IMR-90 (cell line): Measurements from ENCODE around the gene GRAMD1B. TPM values are rescaled to one million over a fixed set of nuclear protein-coding genes. Genes with fewer than 3 reads are reported as not detected.

Experiments used
- ATAC-seq: fragments of 200-7000 bp; cut with Tn5 transposase; 2 replicates; pipeline ENCODE4 v1.9.1; 2020; ENCODE audit warnings: low read depth, mild to moderate bottlenecking, moderate library complexity
- BruUV-seq: library from RNA; stranded (reverse); fragments of 400-500 nt; replicated peaks from 2 replicates; lab custom pipeline; 2021; lab: Mats Ljungman, UMichigan
- CTCF ChIA-PET: fragments of 300-600 bp; formaldehyde crosslinking; extraction: SDS; loops from one replicate; lab custom pipeline; 2021; ENCODE audit warnings: antibody characterized with exemption; lab: Yijun Ruan, JAX
- POLR2A ChIA-PET: fragments of 300-600 bp; sonication (Branson Sonifier 250); formaldehyde crosslinking; loops from one replicate; lab custom pipeline; 2022; ENCODE audit warnings: antibody characterized with exemption; ENCODE audit not compliant: unreplicated experiment; lab: Charles Lee
- DNase-seq: peaks from one replicate; pipeline ENCODE4 v3.0.0; 2013
- H2AFZ ChIP-seq: replicated peaks from 2 replicates; pipeline ENCODE3; 2013; ENCODE audit warnings: low read length, mild to moderate bottlenecking; ENCODE audit not compliant: poor library complexity
- H2AK5ac ChIP-seq: 2 replicates; pipeline ENCODE4 v1.6.1; 2013; ENCODE audit warnings: low read depth, low read length, inconsistent platforms
- H2AK9ac ChIP-seq: replicated peaks from 2 replicates; pipeline ENCODE3; 2013; ENCODE audit warnings: mild to moderate bottlenecking, low read depth, low read length, moderate library complexity; ENCODE audit not compliant: poor library complexity
- H2BK120ac ChIP-seq: 2 replicates; pipeline ENCODE4 v1.6.1; 2013; ENCODE audit warnings: low read depth, low read length, inconsistent platforms
- H2BK15ac ChIP-seq: 3 replicates; pipeline ENCODE4 v1.6.1; 2013; ENCODE audit warnings: low read depth, low read length, inconsistent platforms
- H2BK20ac ChIP-seq: 2 replicates; pipeline ENCODE4 v1.6.1; 2013; ENCODE audit warnings: low read depth, mild to moderate bottlenecking, inconsistent platforms, low read length, moderate library complexity
- H2BK5ac ChIP-seq: 2 replicates; pipeline ENCODE4 v1.6.1; 2013; ENCODE audit warnings: mild to moderate bottlenecking, low read depth, low read length, inconsistent platforms; ENCODE audit not compliant: poor library complexity, severe bottlenecking
- H3K14ac ChIP-seq: replicated peaks from 2 replicates; pipeline ENCODE4 v1.6.1; 2013; ENCODE audit warnings: low read depth, low read length, inconsistent platforms
- H3K18ac ChIP-seq: 2 replicates; pipeline ENCODE4 v1.6.1; 2013; ENCODE audit warnings: low read depth, low read length, control low read depth
- H3K23ac ChIP-seq: 2 replicates; pipeline ENCODE4 v1.6.1; 2013; ENCODE audit warnings: low read depth, low read length, inconsistent platforms
- H3K27ac ChIP-seq: 2 replicates; pipeline ENCODE4 v1.5.1; 2013; ENCODE audit warnings: mild to moderate bottlenecking, control low read depth, low read length; ENCODE audit not compliant: insufficient read depth
- H3K27me3 ChIP-seq: 2 replicates; pipeline ENCODE4 v1.6.1; 2013; ENCODE audit warnings: low read length; ENCODE audit not compliant: control insufficient read depth, insufficient read depth
- H3K36me3 ChIP-seq: 2 replicates; pipeline ENCODE4 v1.6.1; 2013; ENCODE audit warnings: low read length, mixed read lengths; ENCODE audit not compliant: control insufficient read depth, insufficient read depth
- H3K4ac ChIP-seq: 2 replicates; pipeline ENCODE4 v1.6.1; 2013; ENCODE audit warnings: low read depth, low read length, inconsistent platforms
- H3K4me1 ChIP-seq: 2 replicates; pipeline ENCODE4 v1.6.1; 2013; ENCODE audit warnings: low read length, mixed read lengths; ENCODE audit not compliant: control insufficient read depth, insufficient read depth
- H3K4me2 ChIP-seq: 2 replicates; pipeline ENCODE4 v1.6.1; 2013; ENCODE audit warnings: low read depth, mild to moderate bottlenecking, control low read depth, low read length, moderate library complexity
- H3K4me3 ChIP-seq: 2 replicates; pipeline ENCODE4 v1.5.1; 2013; ENCODE audit warnings: low read depth, mild to moderate bottlenecking, control low read depth, low read length, moderate library complexity; ENCODE audit not compliant: insufficient read depth
- H3K56ac ChIP-seq: 2 replicates; pipeline ENCODE4 v1.6.1; 2013; ENCODE audit warnings: low read length, inconsistent platforms; ENCODE audit not compliant: insufficient read depth; ENCODE audit errors: extremely low read depth
- H3K79me1 ChIP-seq, 2 experiments: 2 replicates each; pipeline ENCODE4 v1.6.1; 2013; ENCODE audit warnings: low read length in 2 of 2, inconsistent platforms in 1 of 2, low read depth in 1 of 2
- H3K9ac ChIP-seq: 2 replicates; pipeline ENCODE4 v1.6.1; 2013; ENCODE audit warnings: low read depth, low read length, control low read depth
- H3K9me1 ChIP-seq: 2 replicates; pipeline ENCODE4 v1.6.1; 2013; ENCODE audit warnings: low read length, inconsistent platforms; ENCODE audit not compliant: insufficient read depth
- H3K9me3 ChIP-seq: 2 replicates; pipeline ENCODE4 v1.6.1; 2013; ENCODE audit warnings: low read length; ENCODE audit not compliant: control insufficient read depth, insufficient read depth
- H4K20me1 ChIP-seq: 2 replicates; pipeline ENCODE4 v1.6.1; 2013; ENCODE audit warnings: low read length, inconsistent platforms; ENCODE audit not compliant: insufficient read depth
- H4K5ac ChIP-seq: 2 replicates; pipeline ENCODE4 v1.6.1; 2013; ENCODE audit warnings: mild to moderate bottlenecking, low read depth, low read length, control low read depth
- H4K8ac ChIP-seq, 2 experiments: 2 replicates each; pipeline ENCODE4 v1.6.1; 2013; ENCODE audit warnings: low read depth in 2 of 2, low read length in 2 of 2, control low read depth in 1 of 2, inconsistent platforms in 1 of 2
- H4K91ac ChIP-seq: 2 replicates; pipeline ENCODE4 v1.6.1; 2013; ENCODE audit warnings: low read depth, low read length, inconsistent platforms; ENCODE audit not compliant: insufficient read depth
- BHLHE40 ChIP-seq: fragments of 150-350 bp; IDR thresholded peaks from 2 replicates; pipeline ENCODE4 v1.6.1; 2016; ENCODE audit warnings: mild to moderate bottlenecking, low read depth, low read length
- CEBPB ChIP-seq: IDR thresholded peaks from 2 replicates; pipeline ENCODE4 v1.6.1; 2012; ENCODE audit warnings: low read depth, low read length, improper control_type of control experiment
- CHD1 ChIP-seq: IDR thresholded peaks from 2 replicates; pipeline ENCODE4 v1.6.1; 2012; ENCODE audit warnings: low read depth, low read length, improper control_type of control experiment
- CTCF ChIP-seq: conservative IDR thresholded peaks from 2 replicates; pipeline ENCODE4 v1.5.1; 2012; ENCODE audit warnings: mild to moderate bottlenecking, low read depth, low read length, improper control_type of control experiment
- ELK1 ChIP-seq: fragments of 150-350 bp; IDR thresholded peaks from 2 replicates; pipeline ENCODE4 v1.6.1; 2016; ENCODE audit warnings: low read depth, mild to moderate bottlenecking, low read length, moderate library complexity, borderline replicate concordance
- FOS ChIP-seq: fragments of 150-350 bp; IDR thresholded peaks from 2 replicates; pipeline ENCODE4 v1.6.1; 2016; ENCODE audit warnings: low read depth, low read length
- MAFK ChIP-seq: IDR thresholded peaks from 2 replicates; pipeline ENCODE4 v1.6.1; 2012; ENCODE audit warnings: low read depth, low read length, improper control_type of control experiment
- MAZ ChIP-seq: IDR thresholded peaks from 2 replicates; pipeline ENCODE4 v1.6.1; 2012; ENCODE audit warnings: low read depth, mild to moderate bottlenecking, low read length, improper control_type of control experiment, moderate library complexity, borderline replicate concordance
- MXI1 ChIP-seq: IDR thresholded peaks from 2 replicates; pipeline ENCODE4 v1.6.1; 2012; ENCODE audit warnings: low read depth, mild to moderate bottlenecking, low read length, moderate library complexity, borderline replicate concordance
- NFE2L2 ChIP-seq: fragments of 150-350 bp; IDR thresholded peaks from 2 replicates; pipeline ENCODE4 v1.6.1; 2016; ENCODE audit warnings: low read depth, mild to moderate bottlenecking, low read length
- POLR2A ChIP-seq: IDR thresholded peaks from 2 replicates; pipeline ENCODE4 v1.6.1; 2012; ENCODE audit warnings: mild to moderate bottlenecking, low read depth, low read length
- RAD21 ChIP-seq: IDR thresholded peaks from 2 replicates; pipeline ENCODE4 v1.6.1; 2012; ENCODE audit warnings: low read length, improper control_type of control experiment
- RCOR1 ChIP-seq: IDR thresholded peaks from 2 replicates; pipeline ENCODE4 v1.6.1; 2012; ENCODE audit warnings: mild to moderate bottlenecking, low read length, improper control_type of control experiment; ENCODE audit not compliant: insufficient replicate concordance
- RFX5 ChIP-seq: IDR thresholded peaks from 2 replicates; pipeline ENCODE4 v1.8.0; 2012; ENCODE audit warnings: low read depth, mild to moderate bottlenecking, low read length, moderate library complexity
- SMC3 ChIP-seq: fragments of 150-350 bp; IDR thresholded peaks from 2 replicates; pipeline ENCODE4 v1.6.1; 2016; ENCODE audit warnings: low read depth, mild to moderate bottlenecking, antibody characterized with exemption, low read length, moderate library complexity
- WGBS, 2 experiments: methylation state at CpG; one replicate each; pipeline versions ENCODE4 v1.1.5 to v1.1.7; 2013; ENCODE audit warnings: missing lambda C conversion rate in 2 of 2; ENCODE audit not compliant: insufficient read length in 1 of 2; ENCODE audit errors: extremely low coverage in 2 of 2; 5-methylcytosine and 5-hydroxymethylcytosine counted together
- dilution Hi-C: fragments of 300-500 bp; cut with HindIII; formaldehyde crosslinking; loops from one replicate; pipeline ENCODE4 v1.14.3; 2018; ENCODE audit warnings: low sequenced_read_pairs; ENCODE audit not compliant: unreplicated experiment
- in situ Hi-C: fragments of 300-500 bp; cut with MboI; formaldehyde crosslinking; loops from 3 replicates; pipeline ENCODE4 v1.14.3; 2019; ENCODE audit warnings: low sequenced_read_pairs, inconsistent platforms, mixed read lengths
- intact Hi-C: fragments of 100-400 bp; cut with micrococcal nuclease; formaldehyde crosslinking; loops from 2 replicates; pipeline ENCODE4 v1.10.0; 2022
- polyA plus RNA-seq, 3 experiments: library from polyadenylated mRNA; depleted of rRNA; stranded (reverse); fragments of >200 nt; gene quantifications; 2 replicates each; pipeline ENCODE4 v1.2.3, GENCODE V29; 2012; ENCODE audit warnings: low replicate concordance in 1 of 3
- total RNA-seq: library from RNA; depleted of rRNA; stranded (reverse); fragments of >200 nt; gene quantifications from 2 replicates; pipeline ENCODE4 v1.2.3, GENCODE V29; 2012
- TF ChIP-seq, protein P1 (sequence below): fragments of 150-350 bp; IDR thresholded peaks from 2 replicates; pipeline ENCODE4 v1.6.1; 2017; ENCODE audit warnings: mild to moderate bottlenecking, antibody characterized with exemption, low read length, low read depth

The GRAMD1B gene
- total and polyA plus RNA-seq, 2 of the 4 experiments (the other 2 are of a cell fraction): 7.1 to 7.2 TPM

DNA sequence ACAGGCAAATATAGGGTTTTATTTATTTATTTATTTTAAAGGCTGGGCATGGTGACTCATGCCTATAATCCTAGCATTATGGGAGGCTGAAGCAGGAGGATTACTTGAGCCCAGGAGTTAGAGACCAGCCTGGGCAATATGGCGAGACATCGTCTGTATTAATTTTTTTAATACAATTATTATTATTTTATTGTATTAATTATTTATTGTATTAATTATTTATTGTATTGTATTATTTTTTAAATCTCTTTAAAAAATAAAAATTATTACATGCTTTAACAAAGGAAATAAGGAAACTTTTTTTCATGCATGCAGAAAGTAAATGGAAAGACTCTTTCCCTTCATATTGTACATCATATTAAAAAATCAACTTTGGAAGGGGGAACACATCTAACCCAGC is 220.8 kb downstream of the GRAMD1B start:
- no peak overlapping the region for H2BK5ac ChIP-seq
- CTCF ChIA-PET: interaction anchor here (0.8 to 1.5 kb wide), 2 partner anchors 9 to 57 kb away, joined by 3 to 4 read pairs; no protein-coding TSS in a partner anchor
- no peak overlapping the region for H2AK5ac ChIP-seq
- H3K4me1 ChIP-seq: no peaks in the 10 kb centered on the region
- intact Hi-C loops: no loop called here
- no peak overlapping the region for H3K23ac ChIP-seq
- H3K9me1 ChIP-seq: no peaks in the 10 kb centered on the region
- H3K9me3 ChIP-seq: no peaks in the 10 kb centered on the region
- H3K36me3 ChIP-seq: no peaks in the 10 kb centered on the region
- no peak overlapping the region for H3K56ac ChIP-seq
- no peak overlapping the region for H2AK9ac ChIP-seq
- H3K79me1 ChIP-seq: no peaks in the 10 kb centered on the region
- H3K14ac ChIP-seq: no peak overlapping the region
- WGBS, 2 experiments: no CpG with 5 or more reads among the region's 2 CpGs
- H3K27ac ChIP-seq: no peak overlapping the region
- H2BK20ac ChIP-seq: no peak overlapping the region
- dilution Hi-C loops: no loop called here
- H3K27me3 ChIP-seq: peaks cover 22% of the 10 kb centered on the region
- H2BK15ac ChIP-seq: no peak overlapping the region
- no peak overlapping the region for H3K4me2 ChIP-seq
- no peak overlapping the region for H4K91ac ChIP-seq
- no peak for ATAC-seq
- H3K4me3 ChIP-seq: no peak overlapping the region
- TF ChIP-seq POLR2A: no peak
- no peak for TF ChIP-seq FOS
- TF ChIP-seq CTCF: no peak
- TF ChIP-seq MAZ: no peak
- TF ChIP-seq BHLHE40: no peak
- no peak for TF ChIP-seq CEBPB
- TF ChIP-seq MAFK: no peak
- TF ChIP-seq RAD21: no peak
- TF ChIP-seq, protein P1, sequence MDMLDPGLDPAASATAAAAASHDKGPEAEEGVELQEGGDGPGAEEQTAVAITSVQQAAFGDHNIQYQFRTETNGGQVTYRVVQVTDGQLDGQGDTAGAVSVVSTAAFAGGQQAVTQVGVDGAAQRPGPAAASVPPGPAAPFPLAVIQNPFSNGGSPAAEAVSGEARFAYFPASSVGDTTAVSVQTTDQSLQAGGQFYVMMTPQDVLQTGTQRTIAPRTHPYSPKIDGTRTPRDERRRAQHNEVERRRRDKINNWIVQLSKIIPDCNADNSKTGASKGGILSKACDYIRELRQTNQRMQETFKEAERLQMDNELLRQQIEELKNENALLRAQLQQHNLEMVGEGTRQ: no peak
- no peak for TF ChIP-seq CHD1
- no peak for TF ChIP-seq NFE2L2
- TF ChIP-seq SMC3: no peak
- no peak for TF ChIP-seq MXI1
- TF ChIP-seq ELK1: no peak
- no peak for TF ChIP-seq RCOR1
- no peak for TF ChIP-seq RFX5
- no peak overlapping the region for H4K8ac ChIP-seq
- POLR2A ChIA-PET: no interaction called here
- DNase-seq: no peak
- H2AFZ ChIP-seq: no peak overlapping the region
- H4K5ac ChIP-seq: no peak overlapping the region
- H2BK120ac ChIP-seq: no peak overlapping the region
- no peaks in the 10 kb centered on the region for H4K20me1 ChIP-seq
- in situ Hi-C loops: no loop called here
- H3K4ac ChIP-seq: no peak overlapping the region
- no TSS peak for BruUV-seq
- H3K9ac ChIP-seq: no peak overlapping the region
- H3K18ac ChIP-seq: no peak overlapping the region
